Hematopoietic multipotent progenitor cell treated with erythropoietin and hydrocortisone succinate and interleukin-3 and kit ligand, for 17 days (in vitro differentiated cells): Measurements from ENCODE around the gene LAMA5.
A peak's percentile ranks its signal among the peaks of the same experiment; 100 is the strongest.

ENCODE experiments used
- DNase-seq: peaks from one replicate; pipeline ENCODE4 v3.0.0-alpha.2; 2015; ENCODE audit warnings: low spot score

Gene LAMA5, protein sequence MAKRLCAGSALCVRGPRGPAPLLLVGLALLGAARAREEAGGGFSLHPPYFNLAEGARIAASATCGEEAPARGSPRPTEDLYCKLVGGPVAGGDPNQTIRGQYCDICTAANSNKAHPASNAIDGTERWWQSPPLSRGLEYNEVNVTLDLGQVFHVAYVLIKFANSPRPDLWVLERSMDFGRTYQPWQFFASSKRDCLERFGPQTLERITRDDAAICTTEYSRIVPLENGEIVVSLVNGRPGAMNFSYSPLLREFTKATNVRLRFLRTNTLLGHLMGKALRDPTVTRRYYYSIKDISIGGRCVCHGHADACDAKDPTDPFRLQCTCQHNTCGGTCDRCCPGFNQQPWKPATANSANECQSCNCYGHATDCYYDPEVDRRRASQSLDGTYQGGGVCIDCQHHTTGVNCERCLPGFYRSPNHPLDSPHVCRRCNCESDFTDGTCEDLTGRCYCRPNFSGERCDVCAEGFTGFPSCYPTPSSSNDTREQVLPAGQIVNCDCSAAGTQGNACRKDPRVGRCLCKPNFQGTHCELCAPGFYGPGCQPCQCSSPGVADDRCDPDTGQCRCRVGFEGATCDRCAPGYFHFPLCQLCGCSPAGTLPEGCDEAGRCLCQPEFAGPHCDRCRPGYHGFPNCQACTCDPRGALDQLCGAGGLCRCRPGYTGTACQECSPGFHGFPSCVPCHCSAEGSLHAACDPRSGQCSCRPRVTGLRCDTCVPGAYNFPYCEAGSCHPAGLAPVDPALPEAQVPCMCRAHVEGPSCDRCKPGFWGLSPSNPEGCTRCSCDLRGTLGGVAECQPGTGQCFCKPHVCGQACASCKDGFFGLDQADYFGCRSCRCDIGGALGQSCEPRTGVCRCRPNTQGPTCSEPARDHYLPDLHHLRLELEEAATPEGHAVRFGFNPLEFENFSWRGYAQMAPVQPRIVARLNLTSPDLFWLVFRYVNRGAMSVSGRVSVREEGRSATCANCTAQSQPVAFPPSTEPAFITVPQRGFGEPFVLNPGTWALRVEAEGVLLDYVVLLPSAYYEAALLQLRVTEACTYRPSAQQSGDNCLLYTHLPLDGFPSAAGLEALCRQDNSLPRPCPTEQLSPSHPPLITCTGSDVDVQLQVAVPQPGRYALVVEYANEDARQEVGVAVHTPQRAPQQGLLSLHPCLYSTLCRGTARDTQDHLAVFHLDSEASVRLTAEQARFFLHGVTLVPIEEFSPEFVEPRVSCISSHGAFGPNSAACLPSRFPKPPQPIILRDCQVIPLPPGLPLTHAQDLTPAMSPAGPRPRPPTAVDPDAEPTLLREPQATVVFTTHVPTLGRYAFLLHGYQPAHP (N-terminal part only)

DNA sequence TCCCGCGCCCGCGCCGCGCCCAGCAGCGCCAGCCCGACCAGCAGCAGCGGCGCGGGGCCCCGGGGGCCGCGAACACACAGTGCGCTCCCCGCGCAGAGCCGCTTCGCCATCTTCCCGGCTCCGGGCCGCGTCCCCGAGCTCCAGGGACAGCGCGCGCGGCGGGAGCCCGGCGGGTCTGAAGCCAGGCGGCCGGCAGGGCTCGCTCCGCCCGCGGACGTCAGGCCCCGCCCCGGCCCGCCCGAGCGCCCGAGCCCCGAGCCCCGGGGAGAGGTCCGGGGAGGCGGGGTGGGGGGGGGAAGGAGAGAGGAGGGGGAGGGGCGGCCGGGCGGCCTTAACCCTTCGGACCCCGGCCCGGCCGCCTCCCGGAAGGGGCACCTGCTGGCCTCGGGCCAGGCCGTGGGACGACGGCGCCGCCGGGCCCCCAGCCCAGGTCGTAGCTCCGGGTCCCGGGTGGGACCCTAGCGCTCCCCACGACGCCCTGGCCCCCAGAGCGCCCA is at the start of gene LAMA5:
Gene LAMA5 (minus strand): TSS at position 177 of the 497 bp plus-strand sequence. CDS start 67 bp downstream, at position 110.
- peak; percentile 13 for DNase-seq

DNA sequence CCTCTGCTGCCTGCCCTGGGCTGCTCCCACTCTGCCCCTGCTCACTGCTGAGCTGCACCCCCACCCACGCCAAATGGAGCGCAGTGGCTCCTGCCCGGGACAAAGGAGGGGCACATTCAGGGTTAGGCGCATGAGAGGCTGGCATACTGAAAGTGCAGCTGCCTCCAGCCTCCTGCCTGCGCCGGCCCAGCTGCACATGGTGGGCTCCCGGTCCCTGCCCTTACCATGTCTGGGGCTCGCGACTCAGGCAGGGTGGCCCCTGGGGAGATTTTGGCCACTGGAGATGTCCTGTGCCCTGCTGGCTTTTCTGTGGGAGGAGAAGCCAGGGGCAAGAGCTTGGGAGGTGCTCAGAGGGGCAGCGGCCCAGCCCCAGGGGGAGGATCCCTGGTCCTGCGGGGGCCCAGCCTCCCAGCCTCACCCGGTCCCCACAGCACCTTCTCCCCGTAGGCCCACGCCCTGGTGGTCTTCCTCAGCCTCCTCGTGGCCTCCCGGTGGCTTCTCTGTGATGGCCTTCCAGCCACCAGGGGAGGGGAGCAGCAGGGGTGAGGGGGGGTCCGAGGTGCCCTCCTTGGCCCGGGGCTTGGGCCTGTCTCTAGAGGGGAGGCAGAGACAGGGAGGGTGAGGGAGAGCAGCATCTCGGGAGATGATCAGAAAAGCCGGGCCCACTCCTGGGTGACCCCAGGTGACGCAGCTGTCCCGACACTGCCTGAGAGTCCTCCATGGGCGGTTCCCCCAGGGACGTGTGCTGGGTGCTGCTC is 48.4 kb upstream of the LAMA5 start:
- DNase-seq: no peak

DNA sequence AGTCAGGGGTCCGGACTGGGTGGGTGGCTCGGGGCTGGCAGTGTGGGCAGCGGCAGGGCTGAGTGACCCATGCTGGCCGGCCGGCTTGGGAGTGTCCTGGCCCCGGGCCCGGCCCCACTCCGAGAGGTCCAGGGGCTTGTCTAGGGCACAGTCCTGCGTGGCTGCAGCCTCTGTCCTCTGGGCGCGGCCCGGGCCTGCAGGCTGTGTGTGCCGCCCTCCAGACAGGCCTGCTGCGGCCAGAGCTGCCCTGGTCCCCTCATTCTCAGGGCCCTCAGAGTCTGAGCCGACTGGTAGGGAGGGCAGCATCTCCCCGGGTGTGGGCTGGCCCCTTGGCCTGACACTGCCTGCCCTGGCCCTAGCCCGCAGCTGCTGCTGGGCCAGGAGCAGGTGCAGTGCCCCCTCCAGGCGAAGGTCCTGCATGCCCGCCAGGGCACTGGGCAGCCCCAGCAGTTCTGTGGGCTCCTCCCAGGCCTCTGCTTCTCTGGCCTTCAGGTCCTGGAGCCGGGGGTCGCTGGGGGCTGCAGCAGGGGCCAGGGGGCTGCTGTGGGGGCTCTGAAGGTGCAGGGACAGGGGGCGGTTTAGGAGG is 46.9 kb upstream of the LAMA5 start:
- DNase-seq: no peak

DNA sequence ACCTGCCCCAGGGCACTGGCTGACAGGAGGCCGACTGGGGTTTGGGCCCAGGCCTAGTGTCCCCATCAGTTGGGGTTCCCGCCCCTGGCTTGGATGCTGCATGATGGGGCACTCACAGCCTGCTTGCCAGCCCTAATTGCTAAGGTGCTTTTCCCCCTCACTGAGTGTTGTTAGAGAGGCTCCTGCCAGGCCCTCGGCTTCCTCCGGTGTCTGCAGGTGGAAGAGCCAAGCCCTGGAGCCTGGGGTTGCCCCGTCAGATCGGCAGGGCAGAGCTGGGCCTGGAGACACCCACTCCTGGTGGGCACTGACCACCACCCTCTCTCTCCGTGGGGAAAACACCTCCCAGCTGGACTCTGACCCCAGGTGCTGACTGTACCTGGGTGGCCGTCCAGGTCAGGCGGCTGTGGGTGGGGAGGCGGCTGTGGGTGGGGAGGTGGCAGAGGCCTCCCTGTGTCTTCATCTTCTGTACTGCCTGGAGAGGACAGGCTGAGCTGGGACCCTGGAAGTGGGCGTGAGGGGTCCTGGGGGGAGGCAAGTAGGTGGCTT is 46.0 kb upstream of the LAMA5 start:
- DNase-seq: no peak

DNA sequence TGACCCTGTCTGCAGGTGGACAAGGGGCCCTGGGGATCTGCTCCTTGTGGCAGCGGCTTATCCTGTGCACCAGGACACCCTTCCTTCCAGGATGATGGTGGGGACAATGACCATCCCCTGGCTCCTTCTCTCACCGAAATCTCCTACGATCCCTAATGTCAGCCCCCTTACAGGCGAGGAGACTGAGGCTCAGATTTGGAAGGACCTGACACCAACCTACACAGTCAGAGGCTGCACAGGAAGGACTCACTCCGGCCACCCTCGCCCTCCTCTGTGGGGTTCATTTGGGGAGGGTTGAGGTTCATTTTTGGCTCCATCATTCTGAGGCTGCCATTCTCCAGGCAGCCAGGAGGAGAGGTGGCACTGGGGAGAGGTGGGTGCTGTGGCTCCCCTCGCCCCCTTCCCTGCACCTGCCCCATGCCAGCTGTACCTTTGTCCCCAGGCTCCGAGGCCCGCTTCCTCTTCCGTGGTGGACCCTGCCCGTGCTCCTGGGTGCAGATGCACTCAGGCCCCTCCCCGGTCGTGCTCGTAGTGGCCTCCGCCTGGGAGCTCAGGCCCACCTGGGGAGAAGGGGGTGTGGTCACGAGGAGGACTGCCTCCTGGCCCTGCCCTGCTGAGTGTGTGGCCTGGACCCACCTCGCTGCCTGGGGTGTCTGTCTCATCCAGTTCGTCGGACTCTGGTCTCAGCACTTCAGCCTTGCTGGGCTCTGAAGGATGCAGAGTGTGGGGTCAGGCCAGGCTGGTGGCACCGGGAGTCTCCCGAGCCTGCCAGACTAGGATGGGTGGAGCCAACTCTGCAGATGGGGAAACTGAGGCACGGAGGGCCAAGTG is 45.3 kb upstream of the LAMA5 start:
- DNase-seq: no peak

DNA sequence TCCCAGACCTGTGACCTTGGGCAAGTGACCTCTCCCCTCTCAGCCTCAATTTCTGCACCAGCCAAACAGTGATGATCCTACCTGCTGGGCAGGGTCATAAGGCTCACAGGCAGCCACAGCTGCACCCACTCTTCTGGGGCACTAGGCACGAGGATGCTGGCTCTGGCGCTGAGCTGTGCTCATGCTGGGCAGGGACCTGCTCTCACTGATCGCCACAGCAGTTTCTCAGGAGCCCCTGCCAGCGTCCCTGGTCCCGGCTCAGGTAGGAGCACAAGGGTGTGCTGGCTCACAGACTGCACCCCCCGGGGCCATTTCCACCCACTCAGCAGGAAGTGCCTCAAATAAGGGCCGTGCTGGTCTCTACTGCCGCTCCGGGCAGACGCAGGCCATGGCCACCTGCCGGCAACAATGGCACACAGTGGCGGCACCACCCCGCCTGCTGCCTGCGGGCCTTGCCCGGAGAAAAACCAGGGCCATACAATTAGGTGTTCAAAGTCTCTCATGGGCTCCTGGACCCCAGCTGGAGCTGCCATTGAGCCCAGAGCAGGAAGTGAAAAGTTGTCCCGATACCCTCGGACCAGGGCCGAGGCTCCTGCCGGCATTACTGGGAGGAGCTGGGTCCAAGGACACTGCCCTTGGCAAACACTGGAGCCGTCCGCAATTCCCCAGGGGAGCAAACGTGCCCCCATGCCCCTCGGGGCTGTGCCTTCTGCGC is 44.5 kb upstream of the LAMA5 start:
- no peak for DNase-seq

DNA sequence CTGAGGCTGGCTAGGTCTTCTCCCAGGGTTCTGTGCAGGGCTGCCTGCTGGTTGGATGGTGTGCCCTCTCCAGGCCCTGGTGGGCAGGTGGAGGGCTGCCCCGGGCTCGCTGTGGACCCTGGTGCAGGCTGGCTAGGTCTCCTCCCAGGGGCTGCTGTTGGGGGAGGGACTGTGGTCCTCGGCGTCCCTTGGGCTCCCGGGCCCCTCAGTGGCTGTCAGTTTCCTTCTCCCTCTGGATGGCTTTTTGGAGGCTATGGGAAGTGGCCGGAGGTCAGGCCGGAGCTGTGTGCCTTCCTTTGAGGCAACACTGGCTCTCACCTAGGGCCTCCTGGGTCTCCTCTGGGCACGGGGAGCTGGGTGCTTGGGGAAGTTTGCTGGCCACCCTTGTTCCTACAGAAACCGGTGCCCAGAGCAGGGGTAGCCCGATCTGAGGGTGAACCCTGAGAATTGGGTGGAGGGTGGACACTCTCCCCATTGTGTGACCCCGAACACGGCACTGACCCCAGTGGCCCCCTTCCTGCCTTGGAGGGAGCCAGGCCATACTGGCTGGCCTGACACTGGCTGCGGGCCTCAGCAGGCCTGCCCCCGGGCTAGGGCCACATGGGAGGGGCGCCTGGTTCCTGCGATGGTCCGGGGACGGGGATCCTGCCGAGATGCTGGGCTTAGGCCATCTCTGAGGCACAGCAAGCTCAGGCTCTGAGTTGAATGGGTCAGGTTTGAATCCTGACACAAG is 43.8 kb upstream of the LAMA5 start:
- no peak for DNase-seq

DNA sequence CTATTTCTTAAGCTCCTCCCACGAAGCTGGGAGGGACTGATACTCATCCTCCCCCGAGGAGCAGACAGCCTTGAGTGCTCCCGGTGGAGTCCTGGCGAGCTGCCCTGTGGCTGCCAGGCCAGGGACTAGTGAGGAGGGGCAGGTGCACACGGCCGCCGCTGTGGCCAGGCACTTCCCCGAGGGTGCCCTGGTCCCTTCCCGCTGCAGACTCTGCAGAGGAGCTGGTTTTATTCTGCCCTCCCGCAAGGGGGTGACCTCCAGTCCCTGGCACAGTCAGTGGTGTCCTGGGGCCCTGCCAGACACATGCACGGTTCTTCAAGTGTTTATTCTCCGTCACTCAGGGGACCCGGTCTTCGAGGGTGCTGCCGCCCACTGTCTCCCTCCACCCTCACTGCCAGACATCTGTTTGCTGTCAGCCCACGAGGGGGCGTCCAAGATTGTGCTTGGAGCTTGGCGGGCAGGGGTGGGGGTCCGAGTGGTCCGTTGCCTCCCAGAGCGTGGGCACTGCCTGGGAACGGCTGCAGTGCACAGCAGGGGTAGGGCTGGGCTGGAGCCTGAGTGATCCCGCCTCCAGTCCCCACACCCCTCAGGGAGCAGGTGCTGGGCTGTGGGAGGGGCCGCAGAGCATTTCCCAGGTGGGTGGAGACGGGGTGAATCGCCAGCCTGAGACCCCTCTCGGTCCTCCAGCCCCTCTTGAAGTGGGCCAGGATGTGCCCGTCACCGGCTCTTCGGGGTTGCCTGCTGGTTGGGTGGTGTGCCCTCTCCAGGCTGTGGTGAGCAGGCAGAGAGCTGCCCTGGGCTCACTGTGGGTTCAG is 43.0 kb upstream of the LAMA5 start:
- peak; percentile 63 for DNase-seq

DNA sequence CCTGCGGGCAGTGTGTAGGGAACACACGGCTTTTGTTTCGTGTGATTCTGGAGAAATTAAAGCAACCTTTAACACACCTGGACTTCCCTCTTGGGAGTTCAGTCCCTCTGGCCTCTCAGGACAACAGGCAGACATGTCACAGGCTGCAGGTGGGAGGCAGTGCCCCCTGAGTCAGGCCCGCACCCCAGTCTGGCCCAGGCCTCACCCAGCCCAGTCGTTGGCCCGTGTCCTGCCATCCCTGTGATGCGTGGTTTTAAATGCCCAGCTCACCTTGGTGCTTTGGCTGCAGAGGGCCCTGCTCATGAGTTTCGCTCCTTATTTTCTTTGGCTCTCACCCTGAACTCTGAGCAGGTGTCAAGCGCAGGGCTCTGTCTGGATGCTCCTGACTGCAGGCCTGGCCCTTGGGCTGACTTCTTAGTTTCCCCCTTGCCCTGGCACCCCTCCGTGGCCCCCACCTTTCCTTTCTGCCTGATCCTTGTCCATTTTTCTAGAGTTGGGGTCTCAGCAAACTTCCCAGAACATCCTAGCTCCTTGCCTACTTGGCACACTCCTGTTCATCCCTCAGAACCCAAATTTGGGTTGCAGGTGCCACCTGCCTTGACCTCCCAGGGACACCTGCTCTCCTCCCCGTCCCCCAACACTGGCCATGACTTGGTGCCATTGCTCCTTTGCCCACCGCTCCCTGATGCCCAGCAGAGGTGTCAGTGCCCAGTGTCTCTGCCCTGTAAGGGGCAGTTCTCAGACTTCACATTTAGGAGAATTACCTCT is 42.2 kb upstream of the LAMA5 start:
- no peak for DNase-seq

DNA sequence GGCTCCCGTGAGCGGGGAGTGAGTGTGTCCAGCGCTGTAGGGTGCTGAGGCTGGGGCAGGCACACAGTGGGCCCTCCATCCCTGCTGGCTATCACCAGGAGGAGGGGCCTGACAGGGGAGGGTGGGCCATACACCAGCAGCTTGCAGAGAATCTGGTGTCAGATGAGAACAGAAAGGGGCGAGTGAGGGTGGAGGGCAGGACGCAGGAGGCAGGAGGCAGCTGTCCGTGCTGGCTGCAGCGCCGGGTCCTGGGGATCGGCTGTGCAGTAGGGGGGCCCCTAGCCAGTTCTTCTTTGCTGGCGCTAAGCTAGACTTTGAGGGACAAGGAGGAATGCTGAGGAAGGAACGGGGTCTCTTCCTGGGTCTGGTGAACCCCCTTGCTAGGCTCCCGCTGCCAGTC is 41.5 kb upstream of the LAMA5 start:
- no peak for DNase-seq

DNA sequence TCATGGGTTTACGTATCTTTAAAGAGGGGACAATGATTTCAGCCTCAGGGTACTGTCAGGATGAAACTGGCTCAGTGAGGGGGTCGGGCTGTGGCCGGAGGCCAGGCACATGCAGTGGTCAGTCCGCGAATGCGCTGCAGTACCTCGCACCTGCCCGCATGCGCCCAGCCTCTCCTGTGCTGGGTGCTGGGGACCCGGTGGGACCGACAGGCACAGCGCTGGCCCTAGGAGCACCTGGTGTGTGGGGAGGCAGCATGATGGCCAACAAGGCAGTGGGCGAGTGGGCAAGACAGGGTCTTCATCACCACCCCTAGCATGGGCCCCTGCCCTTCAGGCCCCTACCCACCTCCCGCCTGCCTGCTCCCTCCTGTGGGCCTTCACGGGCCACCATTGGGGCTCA is 40.9 kb upstream of the LAMA5 start:
- no peak for DNase-seq

DNA sequence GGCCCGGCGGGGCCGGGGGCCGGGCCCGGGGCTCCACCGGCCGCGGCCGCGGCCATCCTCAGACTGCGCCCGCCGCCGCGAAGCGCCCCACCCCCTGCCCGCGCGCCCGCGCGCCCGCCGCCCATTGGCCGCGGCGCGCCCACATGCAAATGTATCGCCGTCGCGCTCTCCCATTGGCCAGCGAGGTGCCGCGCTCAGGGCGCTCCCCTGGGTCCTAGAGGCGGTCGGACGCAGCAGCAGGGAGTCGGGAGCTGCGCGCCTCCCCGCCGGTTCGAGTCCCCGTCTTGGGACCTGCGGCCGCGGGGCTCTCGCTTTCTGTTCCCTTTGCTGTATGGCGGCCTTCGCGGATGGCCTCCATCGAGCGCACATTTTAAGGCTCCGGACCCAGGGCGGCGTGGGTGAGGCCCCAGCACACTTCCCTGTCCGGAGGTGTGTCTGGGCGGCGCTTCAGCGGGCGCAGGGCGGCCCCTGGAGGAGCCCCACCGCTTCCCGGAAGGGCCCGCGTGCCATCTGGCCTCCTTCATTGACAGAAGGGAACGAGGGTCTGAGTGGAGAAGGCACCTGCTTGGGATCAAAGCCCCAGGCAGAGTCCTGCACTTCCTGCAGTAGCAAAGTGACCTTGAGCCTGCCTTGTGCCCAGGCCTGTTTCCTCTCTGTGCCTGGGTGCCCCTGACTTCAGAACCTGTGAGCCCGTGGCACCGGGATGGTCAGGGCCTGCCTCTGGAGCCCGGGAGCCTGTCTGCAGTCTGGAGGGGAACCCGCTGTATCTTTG is 40.3 kb upstream of the LAMA5 start, which contains the start of gene CABLES2:
Gene CABLES2 (minus strand): TSS at position 65 of the 772 bp plus-strand sequence. CDS start 9 bp downstream, at position 56.
- DNase-seq: peak; percentile 92

DNA sequence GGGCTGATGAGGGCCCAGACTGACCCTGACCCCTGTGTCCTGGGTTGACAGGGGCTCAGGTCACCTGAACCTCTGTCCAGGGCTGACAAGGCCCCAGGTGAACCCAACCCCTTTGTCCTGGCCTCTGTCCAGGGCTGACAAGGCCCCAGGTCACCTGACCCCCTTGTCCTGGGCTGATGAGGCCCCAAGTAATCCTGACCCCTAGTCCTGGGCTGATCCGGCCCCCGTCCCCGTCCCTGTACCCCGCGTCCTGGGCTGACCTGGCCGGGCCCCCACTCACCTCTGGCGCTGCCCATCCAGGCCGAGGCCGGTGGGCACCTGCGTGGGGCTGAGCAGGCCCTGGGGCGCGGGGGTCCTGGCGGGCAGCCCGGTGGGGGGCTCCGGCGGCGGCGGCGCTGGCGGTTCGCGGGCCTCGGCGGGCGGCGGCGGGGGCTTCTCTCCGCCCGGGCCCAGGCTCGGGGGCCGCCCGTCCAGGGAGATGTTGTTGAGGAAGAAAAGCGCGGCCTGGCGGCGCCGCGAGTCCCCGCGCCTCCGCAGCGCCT is 39.6 kb upstream of the LAMA5 start:
- peak; percentile 10 for DNase-seq

DNA sequence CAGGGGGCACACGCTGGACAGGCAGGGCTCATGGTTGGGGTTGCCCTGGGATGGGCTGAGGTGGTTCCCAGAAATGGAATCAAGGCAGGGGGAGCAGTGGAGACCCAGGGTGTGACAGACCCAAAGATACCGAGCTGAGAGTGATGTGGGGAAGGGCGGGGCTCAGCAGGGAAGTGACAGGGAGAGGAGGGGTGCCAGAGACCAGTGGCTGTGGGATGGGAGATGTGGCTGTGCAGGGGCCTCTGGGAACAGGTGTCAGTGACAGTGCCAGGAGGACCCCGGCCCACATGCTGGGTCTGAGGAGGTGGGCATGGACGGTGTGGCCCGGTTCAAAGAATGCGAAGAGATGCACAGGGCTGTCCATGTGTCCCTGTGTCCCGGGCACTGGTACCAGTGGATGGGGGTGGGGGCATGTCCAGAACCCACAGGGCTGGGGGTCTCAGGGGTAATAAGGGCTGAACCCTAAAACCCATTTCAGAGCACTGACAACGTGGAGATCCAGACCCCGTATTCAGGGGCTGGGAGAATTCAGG is 38.9 kb upstream of the LAMA5 start:
- no peak for DNase-seq
